Activated CD4-positive, alpha-beta memory T cell treated with anti-CD3 and anti-CD28 coated beads for 36 hours (primary cell): ENCODE results near the gene KCNK16. TPM values are rescaled to one million over a fixed set of nuclear protein-coding genes. Genes with fewer than 3 reads are reported as not detected.

Source experiments
- CTCF ChIA-PET: fragments of 350-600 bp; sonication (Branson Sonifier 250); formaldehyde crosslinking; loops from one replicate; lab custom pipeline; 2021; ENCODE audit warnings: antibody characterized with exemption, inconsistent platforms; lab: Charles Lee
- POLR2A ChIA-PET: fragments of 350-600 bp; sonication (Branson Sonifier 250); formaldehyde crosslinking; loops from one replicate; lab custom pipeline; 2021; ENCODE audit warnings: antibody characterized with exemption; lab: Charles Lee
- DNase-seq: peaks from one replicate; pipeline ENCODE4 v3.0.0-alpha.2; 2020
- H3K27ac Mint-ChIP-seq: one replicate; pipeline ENCODE4 v1.8.0; 2021; ENCODE audit warnings: mixed read lengths
- H3K27me3 Mint-ChIP-seq: one replicate; pipeline ENCODE4 v1.8.0; 2021; ENCODE audit warnings: mixed read lengths
- H3K36me3 Mint-ChIP-seq: one replicate; pipeline ENCODE4 v1.8.0; 2021; ENCODE audit warnings: mixed read lengths
- H3K4me1 Mint-ChIP-seq: one replicate; pipeline ENCODE4 v1.8.0; 2021; ENCODE audit warnings: low read depth, mixed read lengths
- H3K4me3 Mint-ChIP-seq: one replicate; pipeline ENCODE4 v1.8.0; 2021; ENCODE audit warnings: mild to moderate bottlenecking, mixed read lengths
- H3K9me3 Mint-ChIP-seq: one replicate; pipeline ENCODE4 v1.8.0; 2021; ENCODE audit warnings: mixed read lengths
- intact Hi-C: fragments of 100-400 bp; cut with micrococcal nuclease; formaldehyde crosslinking; loops from one replicate; pipeline ENCODE4 v1.15.1; 2023
- total RNA-seq, 2 experiments: library from RNA; stranded (reverse); gene quantifications; one replicate each; pipeline ENCODE4 v1.2.3, GENCODE V29; 2021

KCNK16 gene
- total RNA-seq, 2 experiments from 2014 or later, result not detected

GRCh38 chr6:39282774-39283173 lies 39.7 kb downstream of the KCNK16 start:
- intact Hi-C loops, result no loop called here
- H3K4me1 Mint-ChIP-seq, result peaks cover 2% of the 10 kb centered on the region
- POLR2A ChIA-PET, result no interaction called here
- H3K27ac Mint-ChIP-seq, result no peak overlapping the region
- DNase-seq, result no peak
- no peak overlapping the region for H3K4me3 Mint-ChIP-seq
- CTCF ChIA-PET, result interaction anchor here (1.2 kb wide), 1 partner anchor 28 kb away, joined by 4 read pairs; no protein-coding TSS in a partner anchor
- H3K9me3 Mint-ChIP-seq, result no peaks in the 10 kb centered on the region
- no peaks in the 10 kb centered on the region for H3K36me3 Mint-ChIP-seq
- peaks cover 7% of the 10 kb centered on the region for H3K27me3 Mint-ChIP-seq

DNA sequence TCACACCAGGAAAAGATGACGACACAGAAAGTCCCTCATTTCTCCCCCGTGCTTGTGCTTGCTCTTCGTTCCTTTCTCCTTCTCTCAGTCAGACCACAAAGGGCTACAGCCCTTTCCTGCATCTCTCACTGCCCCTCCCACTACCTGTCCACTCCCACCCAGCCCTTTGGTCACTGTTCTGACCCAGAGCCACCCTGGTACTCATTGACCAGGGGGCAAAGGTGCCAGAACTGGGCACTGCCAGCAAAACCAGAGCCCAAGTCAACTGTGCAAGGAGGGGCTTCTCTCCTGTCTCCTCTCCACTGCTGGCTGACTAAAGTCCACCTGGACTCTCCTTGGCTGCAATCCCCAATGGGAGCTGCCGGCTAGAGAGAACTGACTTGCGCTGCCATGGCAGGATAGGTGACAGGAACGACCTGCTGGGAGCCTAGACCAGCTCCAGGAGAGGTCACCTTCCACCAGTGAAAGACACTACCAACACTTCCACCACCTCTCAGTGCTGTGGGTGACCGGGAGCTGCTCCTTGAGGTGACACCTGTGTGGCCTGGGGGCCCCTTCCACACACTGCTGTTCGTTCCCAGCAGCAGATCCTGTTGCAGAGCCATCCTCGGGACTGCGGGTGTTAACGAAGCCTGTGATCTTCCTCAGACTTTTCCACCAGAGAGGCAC lies 41.1 kb downstream of the KCNK16 start:
- peaks cover 7% of the 10 kb centered on the region for H3K27me3 Mint-ChIP-seq
- peaks cover 2% of the 10 kb centered on the region for H3K4me1 Mint-ChIP-seq
- no peaks in the 10 kb centered on the region for H3K36me3 Mint-ChIP-seq
- no peak overlapping the region for H3K4me3 Mint-ChIP-seq
- H3K27ac Mint-ChIP-seq, result no peak overlapping the region
- no peak for DNase-seq
- intact Hi-C loops, result no loop called here
- ChIA-PET CTCF (no interaction called here), POLR2A (no interaction called here)
- H3K9me3 Mint-ChIP-seq, result no peaks in the 10 kb centered on the region

DNA sequence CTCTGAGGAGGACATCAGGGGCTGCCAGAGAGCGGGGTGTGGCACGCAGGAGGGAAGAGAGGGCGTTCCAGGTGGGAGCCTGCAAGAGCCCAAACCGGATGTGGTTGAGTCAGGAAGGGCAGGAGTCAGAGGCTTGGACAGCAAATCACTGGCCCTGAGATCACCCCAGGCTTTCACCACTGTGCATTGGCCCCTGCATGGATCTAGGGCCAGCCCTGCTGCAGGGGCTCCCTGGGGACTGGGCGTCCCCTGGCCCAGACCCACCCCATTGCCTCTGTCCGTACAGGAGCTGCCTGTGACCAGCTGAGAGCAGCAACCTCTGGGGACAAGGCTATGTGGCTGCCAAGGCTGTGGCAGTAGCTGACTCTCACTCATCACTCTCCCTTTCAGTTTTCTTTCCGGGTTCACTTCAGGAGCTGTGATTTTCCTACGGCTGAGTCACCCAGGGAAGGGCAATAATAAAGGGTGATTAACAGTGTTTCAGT lies 42.2 kb downstream of the KCNK16 start:
- Mint-ChIP-seq H3K4me1 (peaks cover 2% of the 10 kb centered on the region), H3K9me3 (no peaks in the 10 kb centered on the region), H3K36me3 (no peaks in the 10 kb centered on the region), H3K4me3 (no peak overlapping the region), H3K27ac (no peak overlapping the region), H3K27me3 (peaks cover 4% of the 10 kb centered on the region)
- intact Hi-C loops, result no loop called here
- CTCF ChIA-PET, result no interaction called here
- DNase-seq, result no peak
- POLR2A ChIA-PET, result no interaction called here

DNA sequence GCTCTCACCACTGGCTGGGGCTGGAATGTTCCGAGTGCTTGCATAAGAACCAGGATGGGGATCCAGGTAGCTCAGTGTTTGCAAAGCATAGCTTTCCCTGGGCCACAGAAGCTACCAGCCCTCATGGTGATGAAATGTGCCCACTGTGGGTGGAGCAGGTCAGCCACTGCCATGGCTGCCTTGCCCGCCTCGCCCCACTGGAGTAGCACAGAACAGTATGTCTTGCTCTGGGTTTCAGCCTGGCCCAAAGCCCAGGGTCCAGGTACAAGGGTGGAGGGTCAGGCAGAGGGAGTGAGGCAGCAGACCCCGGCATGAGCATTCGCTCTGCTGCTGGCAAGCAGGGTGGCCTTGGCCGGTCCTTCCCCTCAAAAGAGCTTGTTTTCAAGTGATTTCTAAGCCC lies 43.0 kb downstream of the KCNK16 start:
- H3K27ac Mint-ChIP-seq, result no peak overlapping the region
- no peaks in the 10 kb centered on the region for H3K9me3 Mint-ChIP-seq
- H3K4me3 Mint-ChIP-seq, result no peak overlapping the region
- CTCF ChIA-PET, result no interaction called here
- H3K27me3 Mint-ChIP-seq, result peaks cover 3% of the 10 kb centered on the region
- intact Hi-C loops, result no loop called here
- POLR2A ChIA-PET, result no interaction called here
- no peak for DNase-seq
- H3K4me1 Mint-ChIP-seq, result peaks cover 2% of the 10 kb centered on the region
- H3K36me3 Mint-ChIP-seq, result no peaks in the 10 kb centered on the region

DNA sequence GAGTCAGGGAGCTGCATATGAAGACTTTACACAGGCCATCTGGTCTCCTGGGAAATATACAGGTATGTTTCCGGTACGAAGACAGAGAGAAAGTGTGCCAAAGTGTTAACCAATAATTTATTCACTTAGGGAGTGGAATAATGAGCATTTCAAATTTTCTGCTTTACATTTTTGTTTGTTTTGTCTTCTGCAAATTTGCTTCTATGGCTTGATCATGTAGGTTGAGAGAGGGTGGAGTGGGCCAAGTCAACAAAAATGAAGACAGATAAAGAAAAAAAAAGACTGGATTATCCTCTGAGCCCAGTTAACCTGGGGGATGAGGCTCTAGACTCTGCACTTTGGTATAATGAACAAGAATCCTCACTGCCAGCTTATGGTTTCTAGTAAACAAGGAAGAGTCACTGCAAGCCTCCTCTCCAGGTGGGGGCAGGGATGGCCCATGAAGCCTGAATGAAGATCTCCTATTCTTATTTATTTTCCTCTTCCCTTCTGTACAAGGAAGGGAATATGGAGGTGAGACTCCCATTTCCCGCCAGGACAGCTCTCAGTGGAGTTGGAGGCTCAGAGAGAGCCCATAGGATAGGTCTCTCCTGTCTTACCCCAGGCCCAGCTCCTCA lies 46.0 kb downstream of the KCNK16 start:
- peaks cover 3% of the 10 kb centered on the region for H3K27me3 Mint-ChIP-seq
- H3K4me3 Mint-ChIP-seq, result no peak overlapping the region
- H3K9me3 Mint-ChIP-seq, result no peaks in the 10 kb centered on the region
- intact Hi-C loops, result no loop called here
- no peaks in the 10 kb centered on the region for H3K36me3 Mint-ChIP-seq
- no peak for DNase-seq
- H3K4me1 Mint-ChIP-seq, result peaks cover 2% of the 10 kb centered on the region
- ChIA-PET POLR2A (no interaction called here), CTCF (no interaction called here)
- no peak overlapping the region for H3K27ac Mint-ChIP-seq

DNA sequence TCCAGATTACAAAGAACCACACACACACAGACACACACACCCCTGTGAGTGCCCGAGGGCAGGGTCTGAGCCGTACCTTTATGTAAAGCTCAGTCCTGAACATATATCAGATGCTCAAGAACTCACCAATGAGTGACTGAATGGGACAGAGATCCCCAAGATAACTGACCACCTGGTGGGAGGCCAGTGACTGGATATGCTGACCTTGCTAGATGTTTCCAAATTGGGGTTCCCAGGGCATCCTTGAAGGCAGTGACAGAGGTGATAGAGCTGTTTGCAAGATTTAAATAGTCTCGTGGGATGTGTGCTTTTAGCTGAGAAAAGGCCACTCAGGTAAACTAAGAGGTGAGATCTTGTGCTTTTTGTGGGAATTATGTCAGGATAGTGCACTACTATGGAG lies 47.6 kb downstream of the KCNK16 start:
- Mint-ChIP-seq H3K4me1 (no peaks in the 10 kb centered on the region), H3K27ac (no peak overlapping the region), H3K36me3 (no peaks in the 10 kb centered on the region), H3K9me3 (no peaks in the 10 kb centered on the region), H3K4me3 (no peak overlapping the region), H3K27me3 (peaks cover 1% of the 10 kb centered on the region)
- intact Hi-C loops, result no loop called here
- DNase-seq, result no peak
- POLR2A ChIA-PET, result no interaction called here
- CTCF ChIA-PET, result no interaction called here

DNA sequence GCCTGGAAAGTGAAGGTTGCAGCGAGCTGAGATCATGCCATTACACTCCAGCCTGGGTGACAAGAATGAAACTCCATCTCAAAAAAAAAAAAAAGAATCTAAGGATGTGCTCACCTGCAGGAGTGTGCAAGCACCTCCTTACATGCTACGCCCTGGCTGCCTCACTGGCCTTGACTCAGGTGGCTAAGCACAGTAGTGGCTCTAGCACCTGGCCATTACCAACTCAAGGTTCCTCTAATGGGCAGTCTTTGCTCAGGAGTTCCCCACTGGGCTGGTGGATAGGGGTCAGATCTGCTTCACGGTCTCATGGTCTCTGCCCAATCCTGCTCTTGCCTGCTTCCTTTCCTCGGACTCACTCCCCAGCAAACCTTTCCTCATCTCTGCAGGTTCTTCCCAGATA lies 48.0 kb downstream of the KCNK16 start:
- Mint-ChIP-seq H3K4me1 (no peaks in the 10 kb centered on the region), H3K4me3 (no peak overlapping the region), H3K27me3 (peaks cover 1% of the 10 kb centered on the region), H3K9me3 (no peaks in the 10 kb centered on the region), H3K27ac (no peak overlapping the region), H3K36me3 (no peaks in the 10 kb centered on the region)
- intact Hi-C loops, result no loop called here
- ChIA-PET CTCF (interaction anchor here (1.2 kb wide), 1 partner anchor 29 kb away, joined by 4 read pairs; no protein-coding TSS in a partner anchor), POLR2A (no interaction called here)
- DNase-seq, result no peak

GRCh38 chr6:39273406-39273821 lies 49.1 kb downstream of the KCNK16 start:
- ChIA-PET CTCF (interaction anchor here (1.2 kb wide), 1 partner anchor 30 kb away, joined by 4 read pairs; no protein-coding TSS in a partner anchor), POLR2A (no interaction called here)
- no peaks in the 10 kb centered on the region for H3K36me3 Mint-ChIP-seq
- intact Hi-C loops, result no loop called here
- no peaks in the 10 kb centered on the region for H3K9me3 Mint-ChIP-seq
- no peak overlapping the region for H3K27ac Mint-ChIP-seq
- no peak for DNase-seq
- no peaks in the 10 kb centered on the region for H3K4me1 Mint-ChIP-seq
- H3K27me3 Mint-ChIP-seq, result peaks cover 1% of the 10 kb centered on the region
- H3K4me3 Mint-ChIP-seq, result no peak overlapping the region

- intact Hi-C loops, result no loop called here
These were observed 52.5 kb downstream of the KCNK16 start for GRCh38 chr6:39269961-39270360.

GRCh38 chr6:39268721-39269120 lies 53.8 kb downstream of the KCNK16 start:
- intact Hi-C loops, result no loop called here
- Mint-ChIP-seq H3K9me3 (no peaks in the 10 kb centered on the region), H3K4me1 (peaks cover 2% of the 10 kb centered on the region), H3K27ac (no peak overlapping the region), H3K4me3 (no peak overlapping the region), H3K27me3 (no peaks in the 10 kb centered on the region), H3K36me3 (no peaks in the 10 kb centered on the region)
- CTCF ChIA-PET, result no interaction called here
- DNase-seq, result no peak
- POLR2A ChIA-PET, result no interaction called here

More at GRCh38 chr6:39269961-39270360, 52.5 kb downstream of the KCNK16 start:
- H3K9me3 Mint-ChIP-seq, result no peaks in the 10 kb centered on the region
- H3K4me3 Mint-ChIP-seq, result no peak overlapping the region
- no peak overlapping the region for H3K27ac Mint-ChIP-seq
- H3K36me3 Mint-ChIP-seq, result no peaks in the 10 kb centered on the region
- DNase-seq, result no peak
- H3K4me1 Mint-ChIP-seq, result no peaks in the 10 kb centered on the region
- CTCF ChIA-PET, result interaction anchor here (0.6 kb wide), 1 partner anchor 1618 kb away, joined by 3 read pairs; no protein-coding TSS in a partner anchor
- POLR2A ChIA-PET, result no interaction called here
- H3K27me3 Mint-ChIP-seq, result no peaks in the 10 kb centered on the region

- CTCF ChIA-PET, result interaction anchor here (1.5 kb wide), 1 partner anchor 42 kb away, joined by 4 read pairs; no protein-coding TSS in a partner anchor
- POLR2A ChIA-PET, result no interaction called here
These were observed 54.3 kb downstream of the KCNK16 start for GRCh38 chr6:39268171-39268570.

DNA sequence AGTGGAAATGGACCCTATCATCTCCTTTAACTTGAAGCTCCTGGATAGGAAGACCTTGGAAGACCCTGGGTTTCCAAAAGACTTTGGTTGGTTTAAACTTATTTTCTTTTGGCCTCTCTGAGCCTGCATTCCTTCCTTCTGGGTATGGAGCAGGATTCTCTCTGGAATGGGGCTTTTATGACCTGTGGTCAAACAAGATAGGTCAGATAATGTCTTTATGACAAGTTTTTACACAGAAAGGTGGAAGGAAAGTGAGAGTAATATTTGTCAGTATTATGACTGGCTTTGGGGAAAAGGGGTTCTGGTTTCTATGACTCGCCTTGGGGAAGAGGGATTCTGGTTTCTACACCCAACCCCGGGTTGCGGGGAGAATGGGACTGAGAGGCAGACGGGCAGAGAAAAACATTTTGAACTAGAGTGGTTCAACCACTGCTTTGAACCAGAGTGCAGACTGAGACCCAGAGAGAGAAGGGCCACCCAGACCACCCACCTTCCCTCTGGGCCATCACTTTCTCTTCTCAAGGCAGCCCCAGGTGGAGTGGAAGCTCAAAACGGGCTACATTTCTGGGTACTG lies 55.6 kb downstream of the KCNK16 start:
- POLR2A ChIA-PET, result no interaction called here
- H3K4me1 Mint-ChIP-seq, result peaks cover 7% of the 10 kb centered on the region
- H3K9me3 Mint-ChIP-seq, result no peaks in the 10 kb centered on the region

More at GRCh38 chr6:39268171-39268570, 54.3 kb downstream of the KCNK16 start:
- H3K4me3 Mint-ChIP-seq, result no peak overlapping the region
- H3K36me3 Mint-ChIP-seq, result no peaks in the 10 kb centered on the region
- no peaks in the 10 kb centered on the region for H3K9me3 Mint-ChIP-seq
- H3K27ac Mint-ChIP-seq, result no peak overlapping the region
- peaks cover 7% of the 10 kb centered on the region for H3K4me1 Mint-ChIP-seq
- no peak for DNase-seq
- no peaks in the 10 kb centered on the region for H3K27me3 Mint-ChIP-seq
- intact Hi-C loops, result no loop called here

More for the DNA sequence above, 55.6 kb downstream of the KCNK16 start:
- no peak overlapping the region for H3K27ac Mint-ChIP-seq
- no peaks in the 10 kb centered on the region for H3K36me3 Mint-ChIP-seq
- intact Hi-C loops, result no loop called here
- DNase-seq, result no peak
- CTCF ChIA-PET, result interaction anchor here (1.5 kb wide), 1 partner anchor 43 kb away, joined by 4 read pairs; no protein-coding TSS in a partner anchor
- peaks cover 3% of the 10 kb centered on the region for H3K27me3 Mint-ChIP-seq
- H3K4me3 Mint-ChIP-seq, result no peak overlapping the region
